Nephron progenitor cell (in vitro differentiated cells): ENCODE data around the gene OCIAD1.

Experiments used
- DNase-seq: peaks from one replicate; pipeline ENCODE4 v3.0.0; 2021
- H3K27ac Mint-ChIP-seq: 2 replicates; pipeline ENCODE4 v1.8.0; 2021; ENCODE audit warnings: mild to moderate bottlenecking, moderate library complexity, mixed read lengths
- H3K27me3 Mint-ChIP-seq: 2 replicates; pipeline ENCODE4 v1.8.0; 2021; ENCODE audit warnings: mild to moderate bottlenecking, low read depth, mixed read lengths; ENCODE audit not compliant: poor library complexity
- H3K36me3 Mint-ChIP-seq: 2 replicates; pipeline ENCODE4 v1.8.0; 2021; ENCODE audit warnings: low read depth, mixed read lengths
- H3K4me1 Mint-ChIP-seq: 2 replicates; pipeline ENCODE4 v1.8.0; 2021; ENCODE audit warnings: mixed read lengths
- H3K4me3 Mint-ChIP-seq: 2 replicates; pipeline ENCODE4 v1.8.0; 2021; ENCODE audit warnings: mild to moderate bottlenecking, moderate library complexity, mixed read lengths
- H3K9me3 Mint-ChIP-seq: 2 replicates; pipeline ENCODE4 v1.8.0; 2021; ENCODE audit warnings: mild to moderate bottlenecking, moderate library complexity, mixed read lengths
- TF ChIP-seq, protein P1 (sequence below): fragments of 200-600 bp; sonication (generic); IDR thresholded peaks from 2 replicates; pipeline ENCODE4 v1.5.0; 2021; ENCODE audit warnings: antibody characterized with exemption

The OCIAD1 gene

DNA sequence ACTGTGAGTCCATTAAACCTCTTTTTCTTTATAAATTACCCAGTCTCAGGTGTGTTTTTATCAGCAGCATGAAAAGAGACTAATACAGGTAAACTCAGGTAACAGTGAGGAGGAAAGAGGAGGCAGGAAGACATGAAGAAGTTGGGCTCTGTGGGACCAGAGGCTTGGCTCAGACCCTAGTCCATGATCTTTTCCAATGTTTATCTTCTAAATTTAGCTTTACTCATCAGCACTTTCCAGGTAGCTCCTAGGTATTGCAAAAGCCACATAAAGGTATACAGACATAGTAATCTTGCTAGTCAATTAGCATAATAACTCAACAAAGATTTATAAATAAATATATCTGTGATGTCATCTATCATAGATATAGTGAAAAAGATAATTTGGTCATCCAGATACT lies 39.6 kb upstream of the OCIAD1 start:
- TF ChIP-seq, protein P1, sequence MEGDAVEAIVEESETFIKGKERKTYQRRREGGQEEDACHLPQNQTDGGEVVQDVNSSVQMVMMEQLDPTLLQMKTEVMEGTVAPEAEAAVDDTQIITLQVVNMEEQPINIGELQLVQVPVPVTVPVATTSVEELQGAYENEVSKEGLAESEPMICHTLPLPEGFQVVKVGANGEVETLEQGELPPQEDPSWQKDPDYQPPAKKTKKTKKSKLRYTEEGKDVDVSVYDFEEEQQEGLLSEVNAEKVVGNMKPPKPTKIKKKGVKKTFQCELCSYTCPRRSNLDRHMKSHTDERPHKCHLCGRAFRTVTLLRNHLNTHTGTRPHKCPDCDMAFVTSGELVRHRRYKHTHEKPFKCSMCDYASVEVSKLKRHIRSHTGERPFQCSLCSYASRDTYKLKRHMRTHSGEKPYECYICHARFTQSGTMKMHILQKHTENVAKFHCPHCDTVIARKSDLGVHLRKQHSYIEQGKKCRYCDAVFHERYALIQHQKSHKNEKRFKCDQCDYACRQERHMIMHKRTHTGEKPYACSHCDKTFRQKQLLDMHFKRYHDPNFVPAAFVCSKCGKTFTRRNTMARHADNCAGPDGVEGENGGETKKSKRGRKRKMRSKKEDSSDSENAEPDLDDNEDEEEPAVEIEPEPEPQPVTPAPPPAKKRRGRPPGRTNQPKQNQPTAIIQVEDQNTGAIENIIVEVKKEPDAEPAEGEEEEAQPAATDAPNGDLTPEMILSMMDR: no peak
- Mint-ChIP-seq H3K9me3 (no peaks in the 10 kb centered on the region), H3K36me3 (no peaks in the 10 kb centered on the region), H3K27me3 (peaks cover 6% of the 10 kb centered on the region), H3K4me1 (peaks cover 13% of the 10 kb centered on the region), H3K4me3 (no peak overlapping the region), H3K27ac (no peak overlapping the region)
- no peak for DNase-seq

DNA sequence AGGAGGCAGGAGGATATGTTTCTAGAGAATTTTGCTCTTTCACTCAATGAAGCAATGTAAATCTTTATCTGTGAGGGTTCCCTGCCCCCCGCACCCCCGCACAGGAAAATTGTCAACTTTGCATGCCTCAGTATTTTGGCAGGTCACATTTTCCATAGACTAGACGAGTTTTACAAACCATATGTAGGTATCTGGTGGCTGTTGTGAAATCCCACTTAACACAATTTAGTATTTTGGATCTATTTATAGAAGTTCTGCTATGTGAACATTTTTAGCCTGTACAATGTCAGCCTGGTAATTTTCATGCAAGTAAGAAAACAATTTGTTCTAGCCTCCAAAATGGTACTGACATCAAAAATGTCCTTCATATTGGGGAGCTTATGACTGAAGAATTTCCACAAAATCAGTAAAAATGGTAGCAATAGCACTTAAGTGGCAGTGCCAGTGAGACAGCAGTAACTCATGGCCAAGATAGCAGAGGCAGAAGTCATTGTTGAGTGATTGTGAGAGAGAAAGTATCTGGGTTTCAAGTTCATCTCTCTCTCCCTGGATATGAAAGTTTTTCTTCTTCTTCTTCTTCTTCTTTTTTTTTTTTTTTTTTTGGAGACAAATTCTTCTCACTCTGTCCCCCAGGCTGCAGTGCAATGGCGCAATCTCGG lies 38.4 kb upstream of the OCIAD1 start:
- H3K27me3 Mint-ChIP-seq: peaks cover 6% of the 10 kb centered on the region
- TF ChIP-seq, protein P1: no peak
- no peak overlapping the region for H3K27ac Mint-ChIP-seq
- no peak for DNase-seq
- no peak overlapping the region for H3K4me3 Mint-ChIP-seq
- peaks cover 19% of the 10 kb centered on the region for H3K4me1 Mint-ChIP-seq
- H3K36me3 Mint-ChIP-seq: no peaks in the 10 kb centered on the region
- no peaks in the 10 kb centered on the region for H3K9me3 Mint-ChIP-seq

DNA sequence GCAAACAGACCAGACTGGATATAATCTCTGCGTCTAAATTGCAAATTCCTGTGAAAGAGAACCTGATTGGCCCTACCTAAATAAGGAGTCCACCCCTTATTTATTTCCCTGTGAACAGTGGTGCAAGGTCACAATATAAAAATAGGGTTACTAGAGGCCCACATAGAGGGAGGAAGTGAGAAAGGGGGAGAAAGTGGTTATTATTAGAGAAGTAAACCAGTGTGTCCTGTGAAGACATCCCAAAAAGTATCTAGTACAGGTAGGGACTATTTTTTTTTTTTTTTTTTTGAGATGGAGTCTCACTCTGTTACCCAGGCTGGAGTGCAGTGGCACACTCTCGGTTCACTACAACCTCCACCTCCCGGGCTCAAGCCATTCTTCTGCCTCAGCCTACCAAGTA lies 35.8 kb upstream of the OCIAD1 start:
- no peaks in the 10 kb centered on the region for H3K9me3 Mint-ChIP-seq
- no peak overlapping the region for H3K27ac Mint-ChIP-seq
- peaks cover 29% of the 10 kb centered on the region for H3K4me1 Mint-ChIP-seq
- no peak for DNase-seq
- H3K27me3 Mint-ChIP-seq: peaks cover 6% of the 10 kb centered on the region
- H3K4me3 Mint-ChIP-seq: no peak overlapping the region
- TF ChIP-seq, protein P1: no peak
- no peaks in the 10 kb centered on the region for H3K36me3 Mint-ChIP-seq

DNA sequence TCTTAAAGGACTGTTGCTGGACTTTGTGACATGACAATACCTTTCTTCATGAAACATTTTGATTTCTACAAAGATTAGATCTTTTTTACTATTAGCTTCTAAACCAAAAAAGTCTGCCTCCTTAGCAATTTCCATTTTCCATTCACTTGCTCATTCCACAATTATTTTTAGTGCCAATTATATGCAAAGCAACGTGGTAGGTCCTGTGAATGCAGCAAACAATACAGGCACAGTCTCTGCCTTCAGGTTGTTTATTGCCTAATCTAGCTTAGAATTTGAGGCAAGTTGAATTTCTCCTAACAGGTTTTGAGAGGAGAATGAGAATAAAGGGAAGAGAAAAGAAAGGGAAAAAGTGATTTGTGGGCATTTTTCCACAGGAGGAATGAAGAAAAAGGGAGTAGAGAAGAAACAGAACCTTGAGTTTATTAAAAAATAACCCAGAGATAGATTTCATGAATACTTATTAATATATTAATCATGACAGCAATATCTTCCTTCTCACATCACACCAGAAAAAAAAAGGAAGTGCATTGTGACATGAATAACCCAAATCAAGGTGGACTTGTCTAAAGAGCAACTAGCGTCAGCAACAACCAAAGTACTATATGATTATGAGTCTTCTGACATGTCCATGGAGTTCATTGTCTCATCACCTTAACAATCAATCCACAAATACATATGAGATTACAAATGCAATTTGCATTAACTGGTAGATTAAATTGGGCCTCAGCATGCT lies 34.5 kb upstream of the OCIAD1 start:
- no peaks in the 10 kb centered on the region for H3K36me3 Mint-ChIP-seq
- peaks cover 33% of the 10 kb centered on the region for H3K4me1 Mint-ChIP-seq
- H3K4me3 Mint-ChIP-seq: no peak overlapping the region
- no peak for DNase-seq
- TF ChIP-seq, protein P1: no peak
- peak overlapping the region; percentile 11 for H3K27ac Mint-ChIP-seq
- no peaks in the 10 kb centered on the region for H3K9me3 Mint-ChIP-seq
- peaks cover 6% of the 10 kb centered on the region for H3K27me3 Mint-ChIP-seq

DNA sequence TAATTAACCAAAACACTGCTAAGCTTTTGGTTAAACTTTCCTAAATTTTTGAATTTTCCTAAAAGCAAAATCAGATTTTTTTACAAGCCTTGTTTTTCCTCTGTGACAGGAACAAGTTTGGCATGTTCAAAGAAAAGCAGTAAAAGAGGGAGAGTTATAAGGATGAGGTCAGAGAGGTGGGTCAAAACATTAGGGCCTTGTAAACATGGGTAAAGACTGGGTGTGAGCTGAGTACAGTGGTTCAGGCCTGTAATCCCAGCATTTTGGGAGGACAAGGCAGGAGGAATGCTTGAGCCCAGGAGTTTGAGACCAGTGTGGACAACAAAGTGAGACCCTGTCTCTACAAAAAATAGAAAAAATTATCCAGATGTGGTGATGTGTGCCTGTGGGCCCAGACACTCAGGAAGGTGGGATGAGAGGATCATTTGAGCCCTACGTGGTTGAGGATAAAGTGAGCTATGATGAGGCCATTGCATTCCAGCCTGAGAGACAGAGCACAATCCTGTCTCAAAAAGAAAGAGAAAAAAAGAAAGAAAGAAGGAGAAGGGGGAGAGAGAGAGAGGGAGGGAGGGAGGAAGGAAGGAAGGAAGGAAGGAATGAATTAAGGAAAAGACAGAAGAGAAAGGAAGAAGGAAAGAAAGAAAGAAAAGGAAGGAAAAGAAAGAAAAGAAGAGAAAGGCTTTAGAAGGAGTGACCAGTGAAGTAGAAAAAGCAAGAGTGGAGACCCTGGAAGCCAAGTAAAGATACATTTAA lies 33.8 kb upstream of the OCIAD1 start:
- Mint-ChIP-seq H3K36me3 (no peaks in the 10 kb centered on the region), H3K27me3 (peaks cover 6% of the 10 kb centered on the region), H3K27ac (peak overlapping the region; percentile 70), H3K4me1 (peaks cover 40% of the 10 kb centered on the region), H3K9me3 (no peaks in the 10 kb centered on the region), H3K4me3 (no peak overlapping the region)
- no peak for DNase-seq
- TF ChIP-seq, protein P1: no peak
